ENCODE results near the gene TMED8. TPM values are rescaled to one million over a fixed set of nuclear protein-coding genes. Genes with fewer than 3 reads are reported as not detected.

Gene TMED8
- total RNA-seq, 1 donor from 2014 or later, result 9.9 TPM

DNA sequence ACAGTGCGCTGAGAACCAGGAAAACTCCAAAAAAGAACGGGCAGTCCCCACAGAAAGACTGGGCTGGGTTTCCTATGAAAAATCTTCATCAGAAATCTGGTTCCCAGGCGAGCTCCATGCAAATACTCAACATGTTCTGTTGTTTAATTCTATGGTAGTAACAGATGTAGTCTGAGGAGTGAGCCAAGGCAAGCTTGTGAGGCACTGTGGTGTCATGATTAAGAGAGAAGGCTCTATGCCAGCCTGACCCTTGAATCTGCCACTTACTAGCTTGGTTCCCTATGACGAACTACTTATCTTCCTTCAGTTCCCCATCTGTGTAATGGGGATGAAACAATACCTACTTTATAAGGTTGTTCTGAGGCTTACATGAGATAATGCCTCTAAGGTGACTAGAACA lies 66.9 kb downstream of the TMED8 start:
- no peak overlapping the region for H3K27ac Mint-ChIP-seq (ENCODE audit: unreplicated experiment)
- no peaks in the 10 kb centered on the region for H3K9me3 Mint-ChIP-seq (ENCODE audit: unreplicated experiment)
- H3K4me1 Mint-ChIP-seq (ENCODE audit: unreplicated experiment), result peaks cover 9% of the 10 kb centered on the region
- no peaks in the 10 kb centered on the region for H3K27me3 Mint-ChIP-seq (ENCODE audit: unreplicated experiment)
- no peaks in the 10 kb centered on the region for H3K36me3 Mint-ChIP-seq (ENCODE audit: low read depth, unreplicated experiment)
- TF ChIP-seq, protein P1, sequence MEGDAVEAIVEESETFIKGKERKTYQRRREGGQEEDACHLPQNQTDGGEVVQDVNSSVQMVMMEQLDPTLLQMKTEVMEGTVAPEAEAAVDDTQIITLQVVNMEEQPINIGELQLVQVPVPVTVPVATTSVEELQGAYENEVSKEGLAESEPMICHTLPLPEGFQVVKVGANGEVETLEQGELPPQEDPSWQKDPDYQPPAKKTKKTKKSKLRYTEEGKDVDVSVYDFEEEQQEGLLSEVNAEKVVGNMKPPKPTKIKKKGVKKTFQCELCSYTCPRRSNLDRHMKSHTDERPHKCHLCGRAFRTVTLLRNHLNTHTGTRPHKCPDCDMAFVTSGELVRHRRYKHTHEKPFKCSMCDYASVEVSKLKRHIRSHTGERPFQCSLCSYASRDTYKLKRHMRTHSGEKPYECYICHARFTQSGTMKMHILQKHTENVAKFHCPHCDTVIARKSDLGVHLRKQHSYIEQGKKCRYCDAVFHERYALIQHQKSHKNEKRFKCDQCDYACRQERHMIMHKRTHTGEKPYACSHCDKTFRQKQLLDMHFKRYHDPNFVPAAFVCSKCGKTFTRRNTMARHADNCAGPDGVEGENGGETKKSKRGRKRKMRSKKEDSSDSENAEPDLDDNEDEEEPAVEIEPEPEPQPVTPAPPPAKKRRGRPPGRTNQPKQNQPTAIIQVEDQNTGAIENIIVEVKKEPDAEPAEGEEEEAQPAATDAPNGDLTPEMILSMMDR (IDR thresholded peaks at IDR 0.05; ENCODE audit: unreplicated experiment), result no peak
- H3K4me3 Mint-ChIP-seq (ENCODE audit: unreplicated experiment), result no peak overlapping the region
- DNase-seq (ENCODE audit: low spot score), result no peak

DNA sequence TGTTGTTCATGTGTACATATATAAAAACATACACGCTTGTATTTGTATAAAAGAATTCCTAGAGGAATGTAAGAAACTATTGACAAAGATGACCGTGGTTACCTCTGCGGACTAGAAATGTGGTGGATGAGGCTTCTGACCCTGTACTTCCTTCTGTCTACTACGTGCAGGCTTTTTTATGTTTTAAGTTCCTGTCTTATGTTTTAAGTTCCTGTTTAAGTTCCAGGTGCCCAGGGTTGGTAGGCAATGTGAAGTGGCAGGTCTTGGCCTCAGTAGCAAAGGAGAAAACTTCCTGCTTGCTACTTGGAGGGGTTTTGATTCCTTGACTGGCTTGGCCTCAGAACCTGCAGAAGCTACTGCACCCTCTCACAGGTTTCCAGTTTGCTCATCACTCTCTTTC lies 67.8 kb downstream of the TMED8 start:
- peak overlapping the region; percentile 62 for H3K27ac Mint-ChIP-seq (ENCODE audit: unreplicated experiment)
- TF ChIP-seq, protein P1 (IDR thresholded peaks at IDR 0.05; ENCODE audit: unreplicated experiment), result no peak
- no peak overlapping the region for H3K4me3 Mint-ChIP-seq (ENCODE audit: unreplicated experiment)
- peaks cover 5% of the 10 kb centered on the region for H3K36me3 Mint-ChIP-seq (ENCODE audit: low read depth, unreplicated experiment)
- no peaks in the 10 kb centered on the region for H3K27me3 Mint-ChIP-seq (ENCODE audit: unreplicated experiment)
- H3K9me3 Mint-ChIP-seq (ENCODE audit: unreplicated experiment), result no peaks in the 10 kb centered on the region
- DNase-seq (ENCODE audit: low spot score), result no peak
- H3K4me1 Mint-ChIP-seq (ENCODE audit: unreplicated experiment), result peaks cover 9% of the 10 kb centered on the region

DNA sequence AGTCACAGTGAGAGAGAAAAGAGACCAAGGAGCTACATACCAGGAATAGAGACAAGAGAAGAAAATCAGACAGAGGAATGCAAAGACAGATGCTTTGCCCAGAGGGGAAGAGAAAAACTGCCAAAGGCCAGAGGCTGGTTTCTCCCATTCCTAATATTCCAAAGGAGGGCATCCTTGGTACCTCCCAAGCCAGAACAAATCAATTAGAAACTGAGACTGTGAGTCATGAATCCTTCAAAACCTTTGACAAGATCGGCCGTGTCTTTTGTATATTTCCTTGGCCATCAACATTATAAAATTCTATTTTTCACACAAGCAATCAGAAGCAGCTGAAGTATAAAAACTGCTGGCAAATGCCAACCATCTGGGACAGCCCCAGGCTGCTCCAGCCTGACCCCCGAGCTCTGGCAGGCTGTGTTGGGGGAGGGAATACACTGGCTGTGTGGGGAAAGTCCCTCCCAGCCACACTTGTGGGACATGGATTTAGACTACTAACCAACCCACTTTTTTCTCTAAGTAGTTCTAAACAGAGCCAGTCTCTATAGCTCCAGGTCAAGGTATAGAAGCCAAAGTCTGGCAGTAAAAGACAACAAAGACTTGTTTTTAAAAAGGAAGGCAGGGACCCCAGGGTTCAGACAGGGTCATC lies 69.9 kb downstream of the TMED8 start:
- DNase-seq (ENCODE audit: low spot score), result no peak
- TF ChIP-seq, protein P1 (IDR thresholded peaks at IDR 0.05; ENCODE audit: unreplicated experiment), result no peak
- H3K4me3 Mint-ChIP-seq (ENCODE audit: unreplicated experiment), result no peak overlapping the region
- H3K36me3 Mint-ChIP-seq (ENCODE audit: low read depth, unreplicated experiment), result peaks cover 5% of the 10 kb centered on the region
- H3K27ac Mint-ChIP-seq (ENCODE audit: unreplicated experiment), result no peak overlapping the region
- H3K9me3 Mint-ChIP-seq (ENCODE audit: unreplicated experiment), result no peaks in the 10 kb centered on the region
- H3K27me3 Mint-ChIP-seq (ENCODE audit: unreplicated experiment), result no peaks in the 10 kb centered on the region
- H3K4me1 Mint-ChIP-seq (ENCODE audit: unreplicated experiment), result peaks cover 9% of the 10 kb centered on the region

DNA sequence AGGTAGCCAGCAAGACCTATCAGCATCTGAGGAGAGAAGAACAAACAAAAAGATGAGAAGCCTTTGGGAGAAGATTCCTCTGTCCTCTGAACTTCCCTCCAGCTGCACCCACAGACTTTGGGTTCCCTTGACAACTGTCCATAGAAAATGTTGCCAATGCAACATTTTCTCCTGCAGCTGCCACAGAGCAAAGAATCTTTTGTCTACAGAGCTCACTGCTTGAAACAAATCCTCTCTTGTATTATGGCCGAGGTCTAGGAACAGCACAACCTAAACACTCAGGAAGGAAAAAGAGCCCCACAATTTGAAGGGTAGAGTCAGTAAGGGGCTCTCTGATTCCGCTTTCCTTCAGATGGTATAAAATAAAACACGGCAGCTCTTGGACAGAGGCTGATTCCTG lies 70.5 kb downstream of the TMED8 start:
- Mint-ChIP-seq H3K27ac (ENCODE audit: unreplicated experiment) (no peak overlapping the region), H3K9me3 (ENCODE audit: unreplicated experiment) (no peaks in the 10 kb centered on the region), H3K4me3 (ENCODE audit: unreplicated experiment) (no peak overlapping the region), H3K36me3 (ENCODE audit: low read depth, unreplicated experiment) (peaks cover 5% of the 10 kb centered on the region), H3K4me1 (ENCODE audit: unreplicated experiment) (peaks cover 9% of the 10 kb centered on the region), H3K27me3 (ENCODE audit: unreplicated experiment) (no peaks in the 10 kb centered on the region)
- no peak for DNase-seq (ENCODE audit: low spot score)
- TF ChIP-seq, protein P1 (IDR thresholded peaks at IDR 0.05; ENCODE audit: unreplicated experiment), result no peak

DNA sequence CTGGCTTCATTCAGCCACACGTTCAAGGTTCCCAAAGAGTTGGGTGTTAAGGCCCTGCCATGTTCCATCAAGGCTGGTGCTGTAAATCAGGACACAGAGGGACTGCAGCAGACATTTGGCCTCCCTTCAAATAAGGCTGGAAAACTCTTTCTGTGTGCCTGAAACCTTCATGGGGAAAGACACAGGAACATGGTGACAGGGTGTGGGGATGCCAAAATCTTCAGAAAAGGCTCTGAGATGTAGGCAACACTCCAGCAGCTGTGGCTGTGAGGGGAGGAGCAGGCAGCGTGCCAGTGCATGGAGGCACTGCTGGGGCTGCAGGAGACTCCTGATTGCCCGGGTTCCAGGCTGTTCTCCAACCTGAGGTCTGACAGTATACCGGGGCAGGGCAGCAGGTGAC lies 71.2 kb downstream of the TMED8 start:
- H3K4me1 Mint-ChIP-seq (ENCODE audit: unreplicated experiment), result peaks cover 9% of the 10 kb centered on the region
- H3K36me3 Mint-ChIP-seq (ENCODE audit: low read depth, unreplicated experiment), result peaks cover 5% of the 10 kb centered on the region
- TF ChIP-seq, protein P1 (IDR thresholded peaks at IDR 0.05; ENCODE audit: unreplicated experiment), result no peak
- H3K27ac Mint-ChIP-seq (ENCODE audit: unreplicated experiment), result no peak overlapping the region
- no peaks in the 10 kb centered on the region for H3K9me3 Mint-ChIP-seq (ENCODE audit: unreplicated experiment)
- H3K4me3 Mint-ChIP-seq (ENCODE audit: unreplicated experiment), result no peak overlapping the region
- DNase-seq (ENCODE audit: low spot score), result no peak
- no peaks in the 10 kb centered on the region for H3K27me3 Mint-ChIP-seq (ENCODE audit: unreplicated experiment)

All from endothelial cell (in vitro differentiated cells).